ENCODE data around the gene BIRC3. TPM values are rescaled to one million over a fixed set of nuclear protein-coding genes. Genes with fewer than 3 reads are reported as not detected.
"Not testable (repeated sequence)": the region's sequence is repeated elsewhere in the genome, so short reads cannot be mapped to it uniquely, and the experiment has no call there.

The BIRC3 gene
- total RNA-seq, 1 experiment from 2014 or later = 69.4 TPM

DNA sequence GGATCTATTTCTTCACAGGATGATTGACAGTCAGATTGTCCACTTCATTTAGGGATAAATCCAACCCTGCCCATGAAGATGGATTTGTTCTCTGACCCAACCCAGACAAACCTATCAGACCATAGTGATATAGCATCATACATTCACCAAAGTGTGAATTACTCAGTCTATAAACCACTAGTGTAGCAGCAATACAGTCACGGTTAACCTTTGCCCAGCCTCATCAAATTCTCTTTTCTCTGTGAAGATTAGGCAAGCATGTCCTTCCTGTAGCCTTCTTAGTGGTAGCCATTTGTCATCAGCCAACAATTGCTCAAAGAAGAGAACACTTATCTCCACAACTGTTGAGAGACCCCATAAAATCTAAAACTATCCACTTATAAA, 15.3 kb downstream of the BIRC3 start:
- TF ChIP-seq, protein P1, sequence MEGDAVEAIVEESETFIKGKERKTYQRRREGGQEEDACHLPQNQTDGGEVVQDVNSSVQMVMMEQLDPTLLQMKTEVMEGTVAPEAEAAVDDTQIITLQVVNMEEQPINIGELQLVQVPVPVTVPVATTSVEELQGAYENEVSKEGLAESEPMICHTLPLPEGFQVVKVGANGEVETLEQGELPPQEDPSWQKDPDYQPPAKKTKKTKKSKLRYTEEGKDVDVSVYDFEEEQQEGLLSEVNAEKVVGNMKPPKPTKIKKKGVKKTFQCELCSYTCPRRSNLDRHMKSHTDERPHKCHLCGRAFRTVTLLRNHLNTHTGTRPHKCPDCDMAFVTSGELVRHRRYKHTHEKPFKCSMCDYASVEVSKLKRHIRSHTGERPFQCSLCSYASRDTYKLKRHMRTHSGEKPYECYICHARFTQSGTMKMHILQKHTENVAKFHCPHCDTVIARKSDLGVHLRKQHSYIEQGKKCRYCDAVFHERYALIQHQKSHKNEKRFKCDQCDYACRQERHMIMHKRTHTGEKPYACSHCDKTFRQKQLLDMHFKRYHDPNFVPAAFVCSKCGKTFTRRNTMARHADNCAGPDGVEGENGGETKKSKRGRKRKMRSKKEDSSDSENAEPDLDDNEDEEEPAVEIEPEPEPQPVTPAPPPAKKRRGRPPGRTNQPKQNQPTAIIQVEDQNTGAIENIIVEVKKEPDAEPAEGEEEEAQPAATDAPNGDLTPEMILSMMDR (IDR thresholded peaks at IDR 0.05; ENCODE audit: unreplicated experiment) = no peak
- no peaks in the 10 kb centered on the region for H3K4me1 Mint-ChIP-seq (ENCODE audit: low read depth, unreplicated experiment)
- CTCF ChIA-PET = no interaction called here
- intact Hi-C loops (cut with micrococcal nuclease; ENCODE audit: unreplicated experiment) = no loop called here
- peaks cover 20% of the 10 kb centered on the region for H3K36me3 Mint-ChIP-seq (ENCODE audit: insufficient read depth, unreplicated experiment)
- DNase-seq = no peak
- H3K9me3 Mint-ChIP-seq (ENCODE audit: low read depth, unreplicated experiment) = no peaks in the 10 kb centered on the region
- no peak overlapping the region for H3K4me3 Mint-ChIP-seq (ENCODE audit: low read depth, unreplicated experiment)
- no peak overlapping the region for H3K27ac Mint-ChIP-seq (ENCODE audit: unreplicated experiment)
- no peaks in the 10 kb centered on the region for H3K27me3 Mint-ChIP-seq (ENCODE audit: unreplicated experiment)
- BruUV-seq (replicated peaks) = no TSS peak

DNA sequence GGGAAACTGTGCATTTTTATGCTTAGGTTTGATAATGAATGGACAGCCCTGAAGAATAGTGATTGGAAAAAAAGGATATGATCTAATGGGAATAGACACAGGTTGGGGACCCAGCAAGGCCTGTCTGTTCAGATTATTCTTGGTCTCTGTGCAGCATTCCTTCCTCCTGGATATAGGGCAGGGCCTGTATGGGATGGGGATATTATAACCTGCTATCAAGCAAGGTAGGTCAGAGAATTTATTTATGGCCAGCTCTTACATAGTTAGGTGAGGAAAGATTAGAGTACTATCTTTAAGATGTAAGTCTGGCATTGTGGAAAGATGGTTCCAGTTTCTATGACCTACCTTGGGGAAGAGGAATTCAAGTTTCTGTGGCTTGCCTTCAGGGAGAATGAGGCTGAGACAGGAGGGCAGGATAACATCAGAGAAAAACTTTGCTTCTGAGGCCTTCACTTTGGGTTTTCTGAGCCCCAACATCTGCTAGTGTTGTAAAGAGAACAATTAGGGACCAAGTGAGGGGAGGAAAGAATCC, 21.3 kb downstream of the BIRC3 start:
- no peaks in the 10 kb centered on the region for H3K9me3 Mint-ChIP-seq (ENCODE audit: low read depth, unreplicated experiment)
- peaks cover 18% of the 10 kb centered on the region for H3K36me3 Mint-ChIP-seq (ENCODE audit: insufficient read depth, unreplicated experiment)
- no TSS peak for BruUV-seq (replicated peaks)
- H3K4me3 Mint-ChIP-seq (ENCODE audit: low read depth, unreplicated experiment) = no peak overlapping the region
- H3K27ac Mint-ChIP-seq (ENCODE audit: unreplicated experiment) = no peak overlapping the region
- no peaks in the 10 kb centered on the region for H3K27me3 Mint-ChIP-seq (ENCODE audit: unreplicated experiment)
- peaks cover 18% of the 10 kb centered on the region for H3K4me1 Mint-ChIP-seq (ENCODE audit: low read depth, unreplicated experiment)
- intact Hi-C loops (cut with micrococcal nuclease; ENCODE audit: unreplicated experiment) = no loop called here
- CTCF ChIA-PET = no interaction called here
- DNase-seq = no peak
- TF ChIP-seq, protein P1 (IDR thresholded peaks at IDR 0.05; ENCODE audit: unreplicated experiment) = no peak

DNA sequence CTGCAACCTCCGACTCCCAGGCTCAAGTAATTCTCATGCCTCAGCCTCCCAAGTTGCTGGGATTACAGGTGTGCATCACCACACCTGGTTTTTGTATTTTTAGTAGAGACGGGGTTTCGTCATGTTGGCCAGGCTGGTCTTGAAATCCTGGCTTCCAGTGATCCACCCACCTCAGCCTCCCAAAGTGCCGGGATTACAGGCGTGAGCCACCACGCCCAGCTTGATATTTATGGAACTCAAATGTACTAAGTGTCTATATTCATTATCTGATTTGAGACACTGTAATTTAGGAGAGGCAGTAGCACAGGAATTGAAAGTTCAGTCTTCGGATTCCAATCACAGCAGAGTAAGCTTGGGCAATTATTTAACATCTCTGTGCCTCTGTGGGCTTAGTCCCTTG, 24.0 kb downstream of the BIRC3 start:
- not testable (repeated sequence) for H3K27ac Mint-ChIP-seq (ENCODE audit: unreplicated experiment); H3K9me3 Mint-ChIP-seq (ENCODE audit: low read depth, unreplicated experiment); DNase-seq; BruUV-seq (replicated peaks); H3K4me3 Mint-ChIP-seq (ENCODE audit: low read depth, unreplicated experiment); H3K27me3 Mint-ChIP-seq (ENCODE audit: unreplicated experiment)
- intact Hi-C loops (cut with micrococcal nuclease; ENCODE audit: unreplicated experiment) = loop anchor here (2.0 to 10.0 kb wide), 3 partner anchors 153 to 325 kb away; no protein-coding TSS in a partner anchor
- CTCF ChIA-PET = interaction anchor here (0.8 to 2.1 kb wide), 7 partner anchors 35 to 325 kb away, joined by 3 to 11 read pairs (median 3); no protein-coding TSS in a partner anchor
- Mint-ChIP-seq H3K36me3 (ENCODE audit: insufficient read depth, unreplicated experiment) (peaks cover 24% of the 10 kb centered on the region), H3K4me1 (ENCODE audit: low read depth, unreplicated experiment) (peaks cover 26% of the 10 kb centered on the region)

DNA sequence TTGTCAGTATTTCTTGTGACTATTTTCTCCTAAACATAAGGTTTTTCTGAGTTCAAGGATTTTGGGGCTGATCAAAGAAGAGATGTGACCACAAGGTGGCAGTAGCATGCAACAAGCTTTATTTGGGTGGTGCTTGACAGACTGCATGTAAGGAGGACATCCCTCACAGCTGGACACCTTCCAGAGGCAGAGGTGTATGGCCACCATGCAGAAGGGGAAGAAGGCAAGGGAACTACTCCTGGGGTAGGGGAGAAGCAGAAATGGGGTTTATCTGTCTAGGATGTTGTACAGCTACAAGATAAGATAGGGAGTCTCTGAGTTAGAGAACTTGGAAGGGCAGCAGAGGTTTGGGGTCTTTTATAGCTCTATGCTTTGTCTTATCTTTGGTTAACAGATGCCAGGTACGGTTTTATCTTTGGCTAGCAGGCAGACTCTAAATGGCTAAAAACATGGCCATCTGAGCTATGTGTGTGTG, 24.6 kb downstream of the BIRC3 start:
- Mint-ChIP-seq H3K36me3 (ENCODE audit: insufficient read depth, unreplicated experiment) (peaks cover 30% of the 10 kb centered on the region), H3K4me3 (ENCODE audit: low read depth, unreplicated experiment) (no peak overlapping the region), H3K27ac (ENCODE audit: unreplicated experiment) (peak overlapping the region; percentile 15), H3K4me1 (ENCODE audit: low read depth, unreplicated experiment) (peaks cover 27% of the 10 kb centered on the region), H3K27me3 (ENCODE audit: unreplicated experiment) (no peaks in the 10 kb centered on the region), H3K9me3 (ENCODE audit: low read depth, unreplicated experiment) (no peaks in the 10 kb centered on the region)
- intact Hi-C loops (cut with micrococcal nuclease; ENCODE audit: unreplicated experiment) = loop anchor here (2.0 to 10.0 kb wide), 3 partner anchors 153 to 325 kb away; no protein-coding TSS in a partner anchor
- BruUV-seq (replicated peaks) = no TSS peak
- TF ChIP-seq, protein P1 (IDR thresholded peaks at IDR 0.05; ENCODE audit: unreplicated experiment) = peak; percentile 54
- CTCF ChIA-PET = interaction anchor here (0.6 to 2.1 kb wide), 9 partner anchors 36 to 334 kb away, joined by 3 to 11 read pairs (median 3); no protein-coding TSS in a partner anchor
- DNase-seq = peak; percentile 65

DNA sequence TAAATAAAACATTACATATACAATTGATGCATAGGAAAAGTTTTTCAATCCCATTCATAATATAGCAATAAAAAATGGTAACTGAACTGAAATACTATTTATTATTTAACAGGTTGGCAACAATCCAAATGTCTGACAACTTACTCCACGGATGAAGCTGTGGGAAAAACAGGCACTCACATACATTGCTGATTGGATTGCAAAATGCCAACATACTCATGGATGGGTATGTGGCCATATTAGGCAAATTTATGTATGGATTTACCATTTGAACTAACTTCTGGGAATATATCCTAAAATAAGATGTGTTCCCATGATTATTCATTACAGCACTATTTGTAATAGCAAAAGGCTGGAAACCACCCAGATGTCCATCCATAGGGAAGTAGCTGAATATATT, 26.5 kb downstream of the BIRC3 start:
- intact Hi-C loops (cut with micrococcal nuclease; ENCODE audit: unreplicated experiment) = loop anchor here (5.0 to 10.0 kb wide), 2 partner anchors 151 to 268 kb away; no protein-coding TSS in a partner anchor
- no TSS peak for BruUV-seq (replicated peaks)
- H3K36me3 Mint-ChIP-seq (ENCODE audit: insufficient read depth, unreplicated experiment) = peaks cover 38% of the 10 kb centered on the region
- TF ChIP-seq, protein P1 (IDR thresholded peaks at IDR 0.05; ENCODE audit: unreplicated experiment) = no peak
- no peaks in the 10 kb centered on the region for H3K27me3 Mint-ChIP-seq (ENCODE audit: unreplicated experiment)
- H3K4me3 Mint-ChIP-seq (ENCODE audit: low read depth, unreplicated experiment) = no peak overlapping the region
- CTCF ChIA-PET = interaction anchor here (0.5 kb wide), 1 partner anchor 16 kb away, joined by 3 read pairs; no protein-coding TSS in a partner anchor
- no peaks in the 10 kb centered on the region for H3K9me3 Mint-ChIP-seq (ENCODE audit: low read depth, unreplicated experiment)
- peaks cover 27% of the 10 kb centered on the region for H3K4me1 Mint-ChIP-seq (ENCODE audit: low read depth, unreplicated experiment)
- H3K27ac Mint-ChIP-seq (ENCODE audit: unreplicated experiment) = no peak overlapping the region
- no peak for DNase-seq

All from Calu3 (cell line).